HepG2 (cell line): ENCODE measurements around the gene DYSF. TPM values are rescaled to one million over a fixed set of nuclear protein-coding genes. Genes with fewer than 3 reads are reported as not detected.

Source experiments
- AFF4 ChIP-seq: sonication (generic); formaldehyde crosslinking; IDR thresholded peaks from 2 replicates; pipeline ENCODE4 v1.4.0; 2020; ENCODE audit warnings: missing genetic modification reagents
- ARID4A ChIP-seq: sonication (generic); formaldehyde crosslinking; IDR thresholded peaks from 2 replicates; pipeline ENCODE4 v1.5.0; 2020; ENCODE audit warnings: mild to moderate bottlenecking, missing genetic modification reagents, borderline replicate concordance
- ARNT2 ChIP-seq: sonication (generic); formaldehyde crosslinking; IDR thresholded peaks from 2 replicates; pipeline ENCODE4 v1.8.0; 2022; ENCODE audit warnings: mild to moderate bottlenecking, low read depth, missing genetic modification reagents, moderate library complexity
- ATF7-NPFF ChIP-seq: sonication (generic); formaldehyde crosslinking; IDR thresholded peaks from 2 replicates; pipeline ENCODE4 v1.8.1; 2023; ENCODE audit warnings: mild to moderate bottlenecking, low read depth, missing genetic modification reagents, moderate library complexity
- BHLHE40 ChIP-seq: IDR thresholded peaks from 2 replicates; pipeline ENCODE4 v1.6.1; 2011; ENCODE audit warnings: low read length, improper control_type of control experiment
- FOXA3 ChIP-seq: IDR thresholded peaks from 2 replicates; pipeline ENCODE4 v1.6.1; 2016; ENCODE audit warnings: missing genetic modification reagents, missing compliant biosample characterization
- FOXO1 ChIP-seq: sonication (generic); formaldehyde crosslinking; IDR thresholded peaks from 2 replicates; pipeline ENCODE4 v1.4.0; 2020; ENCODE audit warnings: missing genetic modification reagents
- HHEX ChIP-seq: IDR thresholded peaks from 2 replicates; pipeline ENCODE4 v1.6.1; 2016; ENCODE audit warnings: control low read depth
- ISL2 ChIP-seq: sonication (generic); formaldehyde crosslinking; IDR thresholded peaks from 2 replicates; pipeline ENCODE4 v1.5.0; 2020; ENCODE audit warnings: missing genetic modification reagents
- MEIS1 ChIP-seq: sonication (generic); formaldehyde crosslinking; IDR thresholded peaks from 2 replicates; pipeline ENCODE4 v1.9.0; 2021; ENCODE audit warnings: mild to moderate bottlenecking, missing genetic modification reagents, moderate library complexity, borderline replicate concordance
- MEIS2 ChIP-seq: sonication (generic); formaldehyde crosslinking; IDR thresholded peaks from 2 replicates; pipeline ENCODE4 v1.9.0; 2021; ENCODE audit warnings: mild to moderate bottlenecking, missing genetic modification reagents
- RXRA ChIP-seq: sonication (generic); formaldehyde crosslinking; IDR thresholded peaks from 2 replicates; pipeline ENCODE4 v1.5.1; 2020; ENCODE audit warnings: missing genetic modification reagents
- U2AF1 ChIP-seq: fragments of 200-400 bp; formaldehyde crosslinking; optimal IDR thresholded peaks from 2 replicates; pipeline ENCODE3; 2017; ENCODE audit warnings: mild to moderate bottlenecking, low read depth, low read length
- XRCC5 ChIP-seq: fragments of 200-400 bp; formaldehyde crosslinking; optimal IDR thresholded peaks from 2 replicates; pipeline ENCODE3; 2017; ENCODE audit warnings: mild to moderate bottlenecking, low read length
- ZMYM3 ChIP-seq: sonication (generic); formaldehyde crosslinking; IDR thresholded peaks from 2 replicates; pipeline ENCODE4 v1.5.1; 2020; ENCODE audit warnings: mild to moderate bottlenecking, missing genetic modification reagents
- ZMYM4 ChIP-seq: sonication (generic); formaldehyde crosslinking; IDR thresholded peaks from 2 replicates; pipeline ENCODE4 v1.8.1; 2023; ENCODE audit warnings: mild to moderate bottlenecking, missing genetic modification reagents
- ZNF703 ChIP-seq: sonication (generic); formaldehyde crosslinking; IDR thresholded peaks from 2 replicates; pipeline ENCODE4 v1.5.1; 2020; ENCODE audit warnings: missing genetic modification reagents, mild to moderate bottlenecking, moderate library complexity, borderline replicate concordance
- ZNF768 ChIP-seq: sonication (generic); formaldehyde crosslinking; IDR thresholded peaks from 2 replicates; pipeline ENCODE4 v1.4.0; 2020; ENCODE audit warnings: missing genetic modification reagents
- ZNF891 ChIP-seq: sonication (generic); formaldehyde crosslinking; IDR thresholded peaks from 2 replicates; pipeline ENCODE4 v1.5.0; 2020; ENCODE audit warnings: mild to moderate bottlenecking, missing genetic modification reagents
- ZSCAN9 ChIP-seq: IDR thresholded peaks from 2 replicates; pipeline ENCODE4 v1.6.1; 2016; ENCODE audit warnings: borderline replicate concordance
- polyA plus RNA-seq, 8 experiments: library from polyadenylated mRNA; depleted of rRNA in 3 of 8; stranded (reverse) in 7 of 8; unstranded in 1 of 8; fragments of >200 nt; fragmentation: Illumina TruSeq in 4 of 8; extraction: Trizol in 4 of 8; gene quantifications; 2 replicates each; pipeline versions ENCODE4 v1.2.1 to v1.2.3, GENCODE V29; 2011 to 2016; ENCODE audit warnings: low read depth in 4 of 8, missing spikeins in 1 of 8, mixed read lengths in 1 of 8; ENCODE audit not compliant: insufficient read depth in 1 of 8
- total RNA-seq, 5 experiments: library from RNA; depleted of rRNA; stranded (reverse); fragments of >200 nt; fragmentation: Illumina TruSeq; extraction: Trizol; gene quantifications; 2 replicates each; pipeline ENCODE4 v1.2.3, GENCODE V29; 2016; ENCODE audit warnings: low read depth in 1 of 5
- TF ChIP-seq, protein P1 (sequence below): sonication (generic); formaldehyde crosslinking; conservative IDR thresholded peaks from 2 replicates; pipeline ENCODE4 v1.5.0; 2020; ENCODE audit warnings: missing genetic modification reagents

DYSF gene
- total and polyA plus RNA-seq, 2 of the 13 experiments (the other 11 are each of a cell fraction or from before 2014, with no cell fraction given) = 0.15 to 2.4 TPM

DNA sequence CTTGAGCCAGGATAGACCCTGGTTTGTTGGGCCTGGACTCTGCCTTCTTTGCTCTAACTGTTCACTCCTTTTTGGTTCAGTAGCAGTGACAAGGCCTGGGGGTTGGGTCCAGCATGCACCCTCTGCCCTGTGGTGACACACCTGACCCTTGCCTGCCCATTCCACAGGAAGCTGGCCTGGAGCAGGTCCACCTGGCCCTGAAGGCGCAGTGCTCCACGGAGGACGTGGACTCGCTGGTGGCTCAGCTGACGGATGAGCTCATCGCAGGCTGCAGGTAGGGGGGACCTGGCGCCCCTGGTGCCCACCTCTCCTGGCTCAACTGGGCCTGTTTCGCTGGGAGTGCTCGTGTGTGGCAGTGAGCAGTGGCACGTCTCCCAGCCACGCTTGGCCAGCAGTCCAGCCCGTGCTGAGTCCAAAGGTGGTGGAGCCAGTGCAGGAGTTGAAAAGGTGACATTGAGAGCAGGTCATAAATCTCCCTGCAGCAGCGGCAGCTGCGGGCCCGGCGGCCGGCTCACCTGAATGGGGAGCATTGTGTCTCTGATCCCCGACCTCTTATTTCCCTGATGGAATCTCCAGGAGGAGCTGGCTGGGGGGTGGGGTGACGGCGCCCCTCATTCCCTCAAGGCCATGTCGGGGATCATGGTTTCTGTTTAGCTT is 102.6 kb downstream of the DYSF start (continued):
- TF ChIP-seq ARID4A (CRISPR knock-in tag) (peak; percentile 51; the same call in 1 of the 2 replicates), ZSCAN9 (no peak), MEIS1 (CRISPR knock-in tag) (0 out of 2 replicates have a peak, but pooled peaks have one; percentile 24), XRCC5 (peak; percentile 54), ISL2 (CRISPR knock-in tag) (no peak), ZNF768 (CRISPR knock-in tag) (peak; percentile 38; the same call in 1 of the 2 replicates), ATF7-NPFF (CRISPR knock-in tag) (peak; percentile 48; the same call in 1 of the 2 replicates), RXRA (CRISPR knock-in tag) (peak; percentile 89; the same call in 1 of the 2 replicates), MEIS2 (peak; percentile 96), AFF4 (no peak), ZMYM3 (CRISPR knock-in tag) (peak; percentile 89), BHLHE40 (peak; percentile 90), U2AF1 (peak; percentile 39), FOXA3 (CRISPR knock-in tag) (0 out of 2 replicates have a peak, but pooled peaks have one; percentile 10), HHEX (0 out of 2 replicates have a peak, but pooled peaks have one; percentile 10), ZNF891 (CRISPR knock-in tag) (no peak), ARNT2 (CRISPR knock-in tag) (0 out of 2 replicates have a peak, but pooled peaks have one; percentile 71), ZNF703 (0 out of 2 replicates have a peak, but pooled peaks have one; percentile 41), ZMYM4 (no peak; the same call in 1 of the 2 replicates), FOXO1 (CRISPR knock-in tag) (0 out of 2 replicates have a peak, but pooled peaks have one; percentile 42)
- TF ChIP-seq, protein P1, sequence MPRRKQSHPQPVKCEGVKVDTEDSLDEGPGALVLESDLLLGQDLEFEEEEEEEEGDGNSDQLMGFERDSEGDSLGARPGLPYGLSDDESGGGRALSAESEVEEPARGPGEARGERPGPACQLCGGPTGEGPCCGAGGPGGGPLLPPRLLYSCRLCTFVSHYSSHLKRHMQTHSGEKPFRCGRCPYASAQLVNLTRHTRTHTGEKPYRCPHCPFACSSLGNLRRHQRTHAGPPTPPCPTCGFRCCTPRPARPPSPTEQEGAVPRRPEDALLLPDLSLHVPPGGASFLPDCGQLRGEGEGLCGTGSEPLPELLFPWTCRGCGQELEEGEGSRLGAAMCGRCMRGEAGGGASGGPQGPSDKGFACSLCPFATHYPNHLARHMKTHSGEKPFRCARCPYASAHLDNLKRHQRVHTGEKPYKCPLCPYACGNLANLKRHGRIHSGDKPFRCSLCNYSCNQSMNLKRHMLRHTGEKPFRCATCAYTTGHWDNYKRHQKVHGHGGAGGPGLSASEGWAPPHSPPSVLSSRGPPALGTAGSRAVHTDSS = no peak
